Vagina (tissue), 2 donors: ENCODE measurements around the gene USP32.

Experiments used
- POLR2A ChIP-seq, 2 donors: fragments of 450-650 bp; IDR thresholded peaks; one replicate each; pipeline ENCODE4 v1.6.1; 2017; ENCODE audit warnings: antibody characterized with exemption in 2 of 2, mild to moderate bottlenecking in 2 of 2, moderate library complexity in 2 of 2
- POLR2AphosphoS5 ChIP-seq, 2 donors: sonication (generic); formaldehyde crosslinking; IDR thresholded peaks; one replicate each; pipeline ENCODE4 v1.9.0; 2017; ENCODE audit warnings: antibody characterized with exemption in 2 of 2, mild to moderate bottlenecking in 2 of 2, low read depth in 1 of 2; ENCODE audit not compliant: insufficient read depth in 1 of 2
- TF ChIP-seq, protein P1 (sequence below), 3 experiments: fragments of 450-650 bp in 2 of 3; fragments of 200-600 bp in 1 of 3; sonication (generic) in 1 of 3; IDR thresholded peaks; one replicate each; pipeline ENCODE4 v1.5.1; 2017 to 2019; ENCODE audit warnings: antibody characterized with exemption in 3 of 3, mild to moderate bottlenecking in 2 of 3, moderate library complexity in 2 of 3

GRCh38 chr17:60435244-60436167, 43.6 kb upstream of the USP32 start:
- TF ChIP-seq POLR2A (IDR thresholded peaks at IDR 0.05) = no peak
- TF ChIP-seq, protein P1, sequence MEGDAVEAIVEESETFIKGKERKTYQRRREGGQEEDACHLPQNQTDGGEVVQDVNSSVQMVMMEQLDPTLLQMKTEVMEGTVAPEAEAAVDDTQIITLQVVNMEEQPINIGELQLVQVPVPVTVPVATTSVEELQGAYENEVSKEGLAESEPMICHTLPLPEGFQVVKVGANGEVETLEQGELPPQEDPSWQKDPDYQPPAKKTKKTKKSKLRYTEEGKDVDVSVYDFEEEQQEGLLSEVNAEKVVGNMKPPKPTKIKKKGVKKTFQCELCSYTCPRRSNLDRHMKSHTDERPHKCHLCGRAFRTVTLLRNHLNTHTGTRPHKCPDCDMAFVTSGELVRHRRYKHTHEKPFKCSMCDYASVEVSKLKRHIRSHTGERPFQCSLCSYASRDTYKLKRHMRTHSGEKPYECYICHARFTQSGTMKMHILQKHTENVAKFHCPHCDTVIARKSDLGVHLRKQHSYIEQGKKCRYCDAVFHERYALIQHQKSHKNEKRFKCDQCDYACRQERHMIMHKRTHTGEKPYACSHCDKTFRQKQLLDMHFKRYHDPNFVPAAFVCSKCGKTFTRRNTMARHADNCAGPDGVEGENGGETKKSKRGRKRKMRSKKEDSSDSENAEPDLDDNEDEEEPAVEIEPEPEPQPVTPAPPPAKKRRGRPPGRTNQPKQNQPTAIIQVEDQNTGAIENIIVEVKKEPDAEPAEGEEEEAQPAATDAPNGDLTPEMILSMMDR (IDR thresholded peaks at IDR 0.05) = peak; percentile 66 to 96 (median 95)
- peak in 1 of 2 donors; percentile 63 for TF ChIP-seq POLR2AphosphoS5 (IDR thresholded peaks at IDR 0.05; ENCODE audit: insufficient read depth in 1 of 2, low read depth in 1 of 2)
